GM21737 (cell line): ENCODE data around the gene MSI1.

Experiments used
- ATAC-seq: cut with Tn5 transposase; IDR thresholded peaks from one replicate; pipeline ENCODE4 v1.9.1; 2021; ENCODE audit warnings: mild to moderate bottlenecking, moderate library complexity; ENCODE audit not compliant: unreplicated experiment

The MSI1 gene

GRCh38 chr12:120377611-120378010 lies 8.6 kb upstream of the MSI1 start:
- no peak for ATAC-seq

DNA sequence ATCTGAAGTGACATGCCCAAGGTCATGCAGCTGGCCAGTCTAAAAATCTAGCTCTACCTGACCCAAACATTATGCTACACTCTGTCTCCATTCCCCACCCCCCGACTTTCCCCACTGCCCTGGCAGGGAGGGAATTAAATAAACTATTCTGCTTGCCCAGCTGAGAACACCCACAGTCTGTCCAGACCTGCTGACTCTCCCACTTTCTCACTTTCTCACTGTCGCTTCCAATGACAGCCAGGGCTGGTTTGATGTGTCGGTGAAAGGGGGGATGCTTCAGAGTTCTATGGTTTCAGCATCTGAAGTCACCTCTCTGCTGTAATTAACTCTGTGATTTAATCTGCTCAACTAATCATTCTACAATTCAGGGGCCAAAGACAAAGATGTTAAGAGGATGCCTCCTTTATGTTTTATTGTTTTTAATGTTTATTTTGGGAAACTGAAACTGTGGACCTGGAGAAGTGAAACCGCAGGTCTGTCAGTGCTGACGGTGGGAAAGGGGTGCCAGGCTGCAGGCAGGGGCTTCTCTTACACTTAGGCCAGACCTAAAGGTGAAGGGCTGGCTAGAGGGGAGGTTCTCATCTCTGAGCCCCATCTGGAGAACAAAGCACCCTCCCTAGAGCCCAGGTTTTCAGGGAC lies 8.1 kb upstream of the MSI1 start:
- no peak for ATAC-seq

GRCh38 chr12:120376416-120376815 lies 7.5 kb upstream of the MSI1 start:
- ATAC-seq = no peak

DNA sequence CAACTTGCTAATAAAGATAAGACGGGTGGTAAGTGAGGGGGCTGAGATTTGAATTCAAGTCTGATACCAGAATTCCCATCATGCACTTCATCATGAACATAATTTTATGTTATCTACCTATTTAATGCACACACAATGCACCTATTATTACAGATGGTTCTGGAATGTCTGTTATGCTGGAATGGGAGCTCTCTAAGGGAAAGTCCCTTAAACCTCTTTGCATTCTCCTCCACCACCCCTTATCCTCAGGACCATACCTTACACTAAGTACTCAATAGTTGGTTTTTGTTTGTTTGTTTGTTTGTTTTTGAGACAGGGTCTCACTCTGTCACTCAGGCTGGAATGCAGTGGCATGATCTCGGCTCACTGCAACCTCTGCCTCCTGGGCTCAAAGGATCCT lies 7.0 kb upstream of the MSI1 start:
- ATAC-seq = no peak

DNA sequence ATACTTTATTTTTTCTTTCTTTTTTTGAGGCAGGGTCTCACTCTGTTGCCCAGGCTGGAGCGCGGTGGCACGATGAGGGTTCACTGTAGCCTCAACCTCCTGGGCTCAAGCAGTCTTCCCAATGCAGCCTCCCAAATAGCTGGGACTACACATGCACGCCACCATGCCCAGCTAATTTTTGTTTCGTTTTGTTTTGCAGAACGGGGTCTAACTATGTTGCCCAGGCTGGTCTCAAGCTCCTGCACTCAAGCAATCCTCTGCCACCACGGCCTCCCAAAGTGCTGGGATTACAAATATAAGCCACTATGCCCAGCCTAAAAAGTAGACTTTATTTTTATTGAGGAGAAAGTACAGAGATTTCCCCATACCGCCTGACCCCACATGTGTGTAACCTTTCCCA lies 4.7 kb upstream of the MSI1 start:
- ATAC-seq = no peak

DNA sequence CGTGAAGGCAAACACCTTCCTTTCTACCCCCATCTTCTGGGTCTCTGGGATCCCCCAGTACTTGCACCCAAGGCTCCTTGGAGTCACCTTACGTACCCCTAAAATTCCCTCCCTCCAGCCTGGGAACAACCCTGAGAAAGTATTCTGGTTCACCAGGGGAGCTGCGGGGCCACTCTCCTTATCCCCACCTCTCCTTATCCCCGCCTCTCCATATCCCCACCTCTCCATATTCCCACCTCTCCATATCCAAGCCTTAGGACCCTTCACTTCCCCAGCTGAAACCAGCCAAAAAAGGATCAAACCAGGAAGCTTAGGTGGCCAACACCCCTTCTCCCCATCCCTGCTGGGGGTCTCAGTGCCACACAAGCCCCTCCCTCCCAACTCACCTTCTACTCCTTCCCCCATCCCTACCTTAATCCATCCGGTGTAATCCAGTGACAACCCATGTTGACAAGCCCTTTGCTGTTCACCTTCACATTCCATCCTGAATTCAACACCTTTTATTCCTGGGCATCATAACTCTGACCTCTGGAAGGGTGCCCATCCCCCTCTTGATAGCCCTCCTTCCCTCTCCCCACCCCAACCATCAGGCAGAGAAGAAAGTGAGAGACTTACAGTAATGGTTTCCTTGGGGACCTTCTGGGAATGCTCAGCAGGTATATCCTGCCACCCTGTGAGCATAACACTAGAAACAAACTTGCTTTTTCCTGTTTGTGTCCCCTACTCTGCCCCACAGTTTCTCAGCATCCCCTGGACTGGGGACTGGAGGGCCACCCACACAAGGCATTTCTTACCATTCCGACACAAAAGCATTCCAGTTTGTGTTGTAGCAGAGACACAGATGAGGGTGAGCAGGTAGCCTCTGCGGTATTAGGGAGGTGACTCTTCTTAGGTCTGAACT lies 1.6 kb upstream of the MSI1 start:
- ATAC-seq = no peak

- no peak for ATAC-seq
Observed at GRCh38 chr12:120369603-120370342, 809 bp upstream of the MSI1 start.

GRCh38 chr12:120367924-120368788 lies 808 bp downstream of the MSI1 start:
- ATAC-seq = no peak

GRCh38 chr12:120367233-120367923 lies 1.6 kb downstream of the MSI1 start:
- ATAC-seq = no peak

GRCh38 chr12:120366845-120367232 lies 2.1 kb downstream of the MSI1 start:
- no peak for ATAC-seq

GRCh38 chr12:120366341-120366705 lies 2.6 kb downstream of the MSI1 start:
- ATAC-seq = no peak

- no peak for ATAC-seq
Observed at GRCh38 chr12:120365675-120366340, 3.2 kb downstream of the MSI1 start.

- no peak for ATAC-seq
Observed at GRCh38 chr12:120364487-120364886, 4.5 kb downstream of the MSI1 start.

GRCh38 chr12:120363274-120363855 lies 5.6 kb downstream of the MSI1 start:
- ATAC-seq = no peak

DNA sequence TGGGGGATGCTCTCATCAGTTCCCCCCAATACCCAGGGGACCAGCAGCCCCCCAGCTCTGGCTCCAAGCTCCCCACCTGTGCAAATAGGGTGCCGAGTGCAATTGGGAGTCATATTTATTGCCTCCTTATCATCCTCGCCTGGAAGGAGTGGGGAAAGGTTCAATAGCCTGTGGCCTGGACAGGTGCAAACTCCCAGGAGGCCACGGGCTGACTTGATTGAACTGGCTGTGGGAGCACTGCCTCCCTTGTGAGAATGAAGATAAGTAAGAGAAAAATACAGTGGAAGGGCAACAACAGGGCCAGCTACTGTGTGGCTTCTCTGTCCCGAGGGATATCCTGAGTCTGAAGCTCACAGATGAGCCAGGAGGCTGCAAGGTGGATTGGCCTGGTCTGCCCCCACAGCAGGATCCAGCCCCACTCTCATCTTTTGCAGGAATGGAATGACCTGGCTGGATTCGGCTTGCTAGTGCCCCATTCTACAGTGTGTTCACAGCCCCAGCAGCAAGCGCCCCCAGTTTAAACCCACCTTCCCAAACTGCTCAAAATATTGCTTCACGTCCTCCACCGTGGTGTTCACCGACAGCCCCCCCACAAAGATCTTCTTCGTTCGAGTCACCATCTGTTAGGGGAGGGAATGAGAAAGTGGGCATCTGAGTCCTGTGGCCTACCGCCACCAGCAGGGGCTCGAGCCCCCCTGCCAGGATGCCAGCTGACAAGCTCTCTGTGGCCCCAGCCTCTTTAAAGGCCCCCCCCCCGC lies 6.3 kb downstream of the MSI1 start:
- no peak for ATAC-seq

GRCh38 chr12:120361506-120362208 lies 7.3 kb downstream of the MSI1 start:
- no peak for ATAC-seq

- no peak for ATAC-seq
Observed at GRCh38 chr12:120359128-120359527, 9.8 kb downstream of the MSI1 start.
